ENCODE results near the gene HERPUD1.

GRCh38 chr16:56980201-56980535, 48.2 kb downstream of the HERPUD1 start:
- TF ChIP-seq FOXA1 (IDR thresholded peaks at IDR 0.05) (no peak), PKNOX1 (IDR thresholded peaks at IDR 0.05) (no peak), SP1 (IDR thresholded peaks at IDR 0.05) (no peak), BHLHE40 (IDR thresholded peaks at IDR 0.05; ENCODE audit: borderline replicate concordance) (no peak), FOXM1 (IDR thresholded peaks at IDR 0.05; ENCODE audit: borderline replicate concordance) (no peak), TARDBP (IDR thresholded peaks at IDR 0.05) (no peak)
